ENCODE measurements around the gene LRRC8D.
A peak's percentile ranks its signal among the peaks of the same experiment; 100 is the strongest.

The LRRC8D gene

DNA sequence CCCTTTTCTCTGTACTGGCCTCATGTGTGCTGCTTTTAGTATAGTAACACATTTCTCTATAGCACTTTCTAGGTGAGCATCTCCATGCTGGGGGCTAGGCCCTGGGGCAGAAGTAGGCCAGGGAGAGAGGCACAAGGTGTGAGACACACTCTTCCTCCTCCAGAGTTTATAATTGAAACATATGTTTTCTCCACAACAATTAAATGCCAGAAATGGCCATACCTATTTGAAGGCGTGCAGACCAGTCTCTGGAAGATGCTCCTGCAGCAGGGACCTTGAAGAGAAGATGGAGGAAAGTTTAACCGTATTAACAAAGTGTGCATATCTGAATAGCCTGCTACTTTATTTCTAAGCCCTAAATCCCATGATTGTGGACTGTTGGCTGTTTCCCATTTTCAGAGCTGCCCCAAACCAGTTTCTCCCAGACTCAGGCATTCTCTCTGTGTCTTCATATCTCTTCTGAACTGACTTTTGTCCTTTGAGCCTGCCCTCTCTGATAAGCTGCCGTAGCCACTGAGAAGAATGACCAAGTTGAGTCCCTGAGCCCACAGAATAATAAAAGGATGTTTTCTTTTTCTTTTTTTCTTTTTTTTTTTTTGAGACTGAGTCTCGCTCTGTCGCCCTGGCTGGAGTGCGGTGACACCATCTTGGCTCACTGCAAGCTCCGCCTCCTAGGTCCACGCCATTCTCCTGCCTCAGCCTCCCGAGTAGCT is 81.3 kb downstream of the LRRC8D start:
- FAIRE-seq (no peak), DNase-seq (ENCODE audit: insufficient read length) (no peak)
- no peak for TF ChIP-seq TAF1 (IDR thresholded peaks at IDR 0.05; ENCODE audit: borderline replicate concordance, low read depth, low read length)
- no peak for TF ChIP-seq POLR2AphosphoS5 (IDR thresholded peaks at IDR 0.05; ENCODE audit: low read depth, low read length)
- TF ChIP-seq POLR2A (IDR thresholded peaks at IDR 0.05; ENCODE audit: low read depth, low read length), result no peak

DNA sequence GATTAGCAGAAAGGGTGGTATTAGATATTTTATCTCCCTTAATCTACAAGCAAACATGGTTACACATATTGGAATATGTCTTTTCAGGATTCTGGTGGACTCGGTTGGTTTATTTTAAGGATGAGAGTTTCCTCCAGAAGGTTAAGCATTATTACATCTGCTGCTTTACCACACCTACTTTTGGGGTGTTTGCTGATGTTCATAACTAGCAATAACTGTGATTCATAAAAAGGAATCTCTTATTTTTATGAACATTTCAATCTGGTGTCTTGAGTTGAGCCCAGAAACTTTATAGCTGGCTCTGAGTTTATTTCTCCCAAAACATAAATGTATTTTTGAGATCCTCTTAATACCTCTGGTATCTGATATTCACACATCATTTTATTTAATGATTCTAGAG is 82.7 kb downstream of the LRRC8D start:
- TF ChIP-seq POLR2AphosphoS5 (IDR thresholded peaks at IDR 0.05; ENCODE audit: low read depth, low read length), result no peak
- no peak for TF ChIP-seq TAF1 (IDR thresholded peaks at IDR 0.05; ENCODE audit: borderline replicate concordance, low read depth, low read length)
- no peak for TF ChIP-seq POLR2A (IDR thresholded peaks at IDR 0.05; ENCODE audit: low read depth, low read length)
- FAIRE-seq (no peak), DNase-seq (ENCODE audit: insufficient read length) (no peak)

DNA sequence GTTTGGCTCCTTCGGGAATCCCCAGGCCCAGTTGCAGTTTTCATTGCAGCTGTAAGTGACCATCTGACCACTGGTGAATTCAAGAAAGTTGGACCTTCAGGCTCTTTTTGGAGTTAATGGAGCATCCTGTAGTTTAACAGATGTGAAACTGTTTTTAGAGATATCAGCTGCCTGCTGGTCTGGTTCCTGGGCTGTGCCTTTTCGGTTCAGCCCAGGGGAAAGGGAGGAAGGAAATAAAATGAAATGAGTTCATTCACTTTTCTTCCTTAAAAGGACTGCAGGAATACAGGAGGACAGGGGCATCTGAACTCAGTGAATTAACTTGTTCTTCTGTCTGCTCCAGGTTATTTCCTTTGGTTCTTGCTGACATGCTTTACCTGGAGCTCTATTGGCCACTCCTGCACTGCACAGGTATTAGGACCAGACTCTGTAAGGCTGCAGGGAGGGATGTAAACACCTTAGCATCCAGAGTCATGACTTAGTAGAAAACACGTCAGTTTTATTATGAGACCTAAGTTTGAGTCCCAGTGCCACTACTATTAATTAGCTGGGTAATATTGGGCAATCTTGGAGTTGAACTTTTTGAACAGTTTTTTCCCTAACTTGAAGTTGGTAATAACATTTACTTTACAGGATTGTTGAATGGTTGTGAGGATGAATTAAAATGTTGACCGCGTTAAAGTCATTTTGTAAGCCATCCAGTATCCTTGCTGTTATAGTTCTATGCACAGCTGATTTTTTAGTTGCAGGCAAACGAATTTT is 83.6 kb downstream of the LRRC8D start:
- FAIRE-seq (no peak), DNase-seq (ENCODE audit: insufficient read length) (no peak)
- TF ChIP-seq POLR2AphosphoS5 (IDR thresholded peaks at IDR 0.05; ENCODE audit: low read depth, low read length) (no peak), POLR2A (IDR thresholded peaks at IDR 0.05; ENCODE audit: low read depth, low read length) (no peak), TAF1 (IDR thresholded peaks at IDR 0.05; ENCODE audit: borderline replicate concordance, low read depth, low read length) (no peak)

DNA sequence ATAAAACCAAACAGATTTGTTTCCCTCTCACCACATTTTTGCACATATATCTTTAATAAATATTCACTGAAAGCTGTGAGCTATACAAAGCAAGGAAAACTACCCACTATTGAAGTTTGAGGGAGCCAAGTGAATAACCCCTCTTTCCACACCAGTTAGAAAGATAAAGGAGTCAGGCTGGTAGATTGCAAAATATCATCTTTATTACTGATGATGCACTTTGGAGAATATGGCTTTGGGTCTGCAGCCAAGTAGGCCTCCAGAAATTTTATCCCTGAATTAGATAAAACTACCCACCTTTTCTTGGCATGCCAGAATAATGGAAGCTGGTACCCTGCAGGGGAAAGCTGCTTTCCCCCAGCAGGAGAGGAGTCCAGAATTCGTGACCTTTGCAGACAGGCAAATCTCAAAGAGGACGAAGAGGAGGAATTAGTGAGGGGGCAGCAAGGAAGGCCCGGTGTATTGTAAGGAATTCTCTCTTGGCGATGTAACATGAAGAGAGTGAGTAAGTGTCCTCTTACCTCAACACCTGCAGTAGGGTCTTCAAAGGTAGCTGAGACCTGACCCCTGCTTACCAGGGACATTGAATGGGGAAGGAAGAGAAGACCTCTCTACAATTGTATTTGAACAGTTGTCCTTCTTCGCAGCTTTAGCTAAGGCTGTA is 84.7 kb downstream of the LRRC8D start:
- DNase-seq (ENCODE audit: insufficient read length) (no peak), FAIRE-seq (no peak)
- TF ChIP-seq POLR2A (IDR thresholded peaks at IDR 0.05; ENCODE audit: low read depth, low read length) (no peak), TAF1 (IDR thresholded peaks at IDR 0.05; ENCODE audit: borderline replicate concordance, low read depth, low read length) (no peak), POLR2AphosphoS5 (IDR thresholded peaks at IDR 0.05; ENCODE audit: low read depth, low read length) (no peak)

DNA sequence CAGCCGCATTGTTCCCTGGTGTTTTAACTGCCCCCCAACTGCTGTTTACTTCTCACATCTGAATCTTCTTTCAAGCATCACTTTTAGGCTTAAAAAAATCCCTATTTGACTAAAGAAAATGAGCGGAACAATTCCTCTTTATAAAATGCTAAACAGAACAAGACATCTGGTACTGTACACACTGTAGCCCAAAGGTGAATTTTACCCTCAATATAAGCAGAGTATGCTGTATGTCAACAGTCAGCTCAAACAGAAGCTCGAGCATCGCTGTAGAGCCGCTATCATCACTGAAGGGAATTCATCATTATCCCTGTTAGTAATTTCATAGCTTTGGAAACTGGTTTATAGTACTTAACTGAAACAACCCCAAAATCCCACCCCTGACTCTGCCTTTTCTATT is 85.3 kb downstream of the LRRC8D start:
- TF ChIP-seq POLR2AphosphoS5 (IDR thresholded peaks at IDR 0.05; ENCODE audit: low read depth, low read length) (no peak), TAF1 (IDR thresholded peaks at IDR 0.05; ENCODE audit: borderline replicate concordance, low read depth, low read length) (no peak), POLR2A (IDR thresholded peaks at IDR 0.05; ENCODE audit: low read depth, low read length) (no peak)
- FAIRE-seq (no peak), DNase-seq (ENCODE audit: insufficient read length) (no peak)

DNA sequence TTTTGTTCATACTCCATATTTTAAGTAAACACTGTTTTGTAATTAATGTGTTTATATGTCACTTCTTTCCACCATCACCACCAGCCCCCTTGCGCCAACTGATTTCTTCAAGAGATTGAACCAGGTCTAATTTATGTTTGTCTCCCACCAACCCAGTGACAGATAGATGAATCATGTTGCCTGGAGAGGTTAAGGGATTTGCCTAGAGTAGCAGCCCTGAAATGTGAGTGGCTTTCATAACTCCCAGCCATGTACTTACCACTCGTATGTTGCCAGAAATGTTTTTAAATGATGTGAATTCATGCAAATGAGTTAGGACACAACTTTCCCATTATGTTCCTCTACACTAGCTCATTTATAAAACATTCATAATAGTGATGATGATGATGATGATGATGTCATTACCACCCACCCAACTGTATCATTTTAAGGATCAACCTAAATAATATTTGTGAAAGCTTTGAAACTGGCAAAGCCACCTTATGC is 86.9 kb downstream of the LRRC8D start:
- TF ChIP-seq POLR2AphosphoS5 (IDR thresholded peaks at IDR 0.05; ENCODE audit: low read depth, low read length), result no peak
- no peak for TF ChIP-seq TAF1 (IDR thresholded peaks at IDR 0.05; ENCODE audit: borderline replicate concordance, low read depth, low read length)
- no peak for TF ChIP-seq POLR2A (IDR thresholded peaks at IDR 0.05; ENCODE audit: low read depth, low read length)
- FAIRE-seq (no peak), DNase-seq (ENCODE audit: insufficient read length) (no peak)

DNA sequence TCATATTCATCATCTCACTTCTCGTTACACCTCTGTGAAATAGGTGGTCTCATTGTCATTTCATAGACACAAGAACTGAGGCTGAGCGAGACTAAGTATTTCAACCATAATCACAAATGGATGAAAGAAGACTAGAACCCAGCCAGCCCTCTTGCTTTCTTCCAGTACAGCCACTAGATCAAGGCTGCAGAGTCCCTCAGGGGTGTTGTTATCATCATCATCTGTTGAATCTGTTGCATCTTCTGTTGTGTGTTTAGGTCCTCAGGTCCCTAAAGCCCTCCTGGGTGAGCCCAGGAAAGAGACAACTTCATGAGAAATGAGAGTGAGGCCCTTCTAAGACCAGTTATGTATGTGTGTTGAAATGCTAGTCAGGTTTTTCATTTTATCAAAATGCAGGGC is 87.4 kb downstream of the LRRC8D start:
- TF ChIP-seq POLR2AphosphoS5 (IDR thresholded peaks at IDR 0.05; ENCODE audit: low read depth, low read length), result no peak
- TF ChIP-seq POLR2A (IDR thresholded peaks at IDR 0.05; ENCODE audit: low read depth, low read length), result no peak
- no peak for TF ChIP-seq TAF1 (IDR thresholded peaks at IDR 0.05; ENCODE audit: borderline replicate concordance, low read depth, low read length)
- DNase-seq (ENCODE audit: insufficient read length) (no peak), FAIRE-seq (no peak)

DNA sequence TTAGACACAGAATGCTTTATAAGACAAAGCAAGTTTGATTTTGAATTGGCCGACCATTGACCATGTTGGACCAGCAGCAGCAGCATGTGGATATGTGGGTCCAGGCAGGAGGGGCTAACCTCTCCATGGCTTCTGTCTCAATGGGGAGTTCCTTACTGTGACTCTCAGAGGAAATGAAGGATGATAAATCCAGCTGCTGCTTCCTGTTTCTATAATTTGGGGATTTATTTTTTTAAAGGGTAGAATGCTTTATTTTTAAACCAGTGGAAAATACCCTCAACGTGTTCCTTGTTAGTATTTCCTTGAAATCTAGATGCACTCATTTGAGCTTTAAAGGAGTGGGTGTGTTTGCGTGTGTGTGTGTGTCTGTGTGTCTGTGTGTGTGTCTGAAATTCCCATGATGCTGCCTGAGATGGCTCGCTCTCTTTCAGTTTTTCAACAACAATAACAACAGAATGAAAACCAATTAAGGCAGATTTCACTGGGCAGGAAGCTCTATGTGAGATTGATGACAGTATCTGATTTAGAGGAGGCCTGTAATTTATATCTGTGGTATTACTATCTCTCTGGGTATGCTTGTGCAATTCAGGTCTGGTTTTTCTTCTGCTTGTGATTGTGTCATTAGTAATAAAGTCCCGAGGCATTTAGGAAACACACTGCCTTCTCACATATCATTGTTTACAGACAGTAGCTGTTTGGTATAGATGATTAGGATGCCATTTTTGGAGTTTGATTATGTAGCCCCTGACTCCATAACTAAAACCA is 88.0 kb downstream of the LRRC8D start:
- DNase-seq (ENCODE audit: insufficient read length) (no peak), FAIRE-seq (peak; percentile 72)
- TF ChIP-seq POLR2AphosphoS5 (IDR thresholded peaks at IDR 0.05; ENCODE audit: low read depth, low read length), result no peak

DNA sequence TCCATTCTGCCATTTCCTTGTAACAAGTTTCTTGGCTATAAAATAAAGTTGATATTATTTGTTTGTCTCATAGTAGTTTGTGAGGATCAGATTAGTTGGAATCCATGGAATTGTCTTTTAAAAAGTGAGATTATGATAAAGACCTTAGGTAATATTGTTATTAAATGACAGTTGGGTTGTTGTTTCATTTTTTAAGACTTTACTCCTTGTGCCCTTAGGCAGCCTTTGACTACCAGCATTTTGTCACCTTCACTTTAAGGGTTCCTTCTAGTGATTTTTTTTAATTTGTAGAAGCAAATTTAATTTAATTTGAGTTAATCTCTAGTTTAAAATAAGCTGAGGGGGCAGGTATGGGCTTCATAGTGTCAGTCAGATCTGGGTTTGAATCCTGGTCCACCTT is 89.4 kb downstream of the LRRC8D start:
- TF ChIP-seq TAF1 (IDR thresholded peaks at IDR 0.05; ENCODE audit: borderline replicate concordance, low read depth, low read length) (no peak), POLR2AphosphoS5 (IDR thresholded peaks at IDR 0.05; ENCODE audit: low read depth, low read length) (no peak), POLR2A (IDR thresholded peaks at IDR 0.05; ENCODE audit: low read depth, low read length) (no peak)
- FAIRE-seq, result no peak
- DNase-seq (ENCODE audit: insufficient read length), result no peak

DNA sequence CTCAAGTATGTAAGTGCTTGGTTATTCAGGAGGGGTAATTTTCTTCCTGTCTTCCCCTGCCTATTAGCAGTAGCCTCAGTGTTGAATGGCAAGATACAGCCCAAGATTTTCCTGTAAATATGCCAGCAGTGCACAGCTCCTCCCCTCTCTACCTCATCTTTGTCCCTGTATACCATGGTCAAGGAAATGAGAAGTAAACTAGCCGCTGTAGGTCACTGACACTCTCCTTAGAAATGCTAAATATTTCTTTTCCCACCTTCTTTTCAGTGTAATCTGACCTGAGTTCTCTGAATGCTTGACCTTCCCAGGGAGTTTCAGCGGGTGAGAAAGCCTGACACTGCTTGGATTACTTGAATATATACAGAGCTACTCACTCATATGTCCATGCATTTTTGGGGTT is 89.9 kb downstream of the LRRC8D start:
- no peak for TF ChIP-seq POLR2A (IDR thresholded peaks at IDR 0.05; ENCODE audit: low read depth, low read length)
- no peak for TF ChIP-seq TAF1 (IDR thresholded peaks at IDR 0.05; ENCODE audit: borderline replicate concordance, low read depth, low read length)
- no peak for TF ChIP-seq POLR2AphosphoS5 (IDR thresholded peaks at IDR 0.05; ENCODE audit: low read depth, low read length)
- DNase-seq (ENCODE audit: insufficient read length) (no peak), FAIRE-seq (no peak)

All from GM12892 (cell line).